HG03457 (cell line): ENCODE measurements around the gene L3MBTL3.
"Not testable (repeated sequence)": the region's sequence is repeated elsewhere in the genome, so short reads cannot be mapped to it uniquely, and the experiment has no call there.

Source experiments
- ATAC-seq: cut with Tn5 transposase; IDR thresholded peaks from one replicate; pipeline ENCODE4 v1.9.1; 2021; ENCODE audit warnings: moderate number of reproducible peaks; ENCODE audit not compliant: unreplicated experiment

L3MBTL3 gene

DNA sequence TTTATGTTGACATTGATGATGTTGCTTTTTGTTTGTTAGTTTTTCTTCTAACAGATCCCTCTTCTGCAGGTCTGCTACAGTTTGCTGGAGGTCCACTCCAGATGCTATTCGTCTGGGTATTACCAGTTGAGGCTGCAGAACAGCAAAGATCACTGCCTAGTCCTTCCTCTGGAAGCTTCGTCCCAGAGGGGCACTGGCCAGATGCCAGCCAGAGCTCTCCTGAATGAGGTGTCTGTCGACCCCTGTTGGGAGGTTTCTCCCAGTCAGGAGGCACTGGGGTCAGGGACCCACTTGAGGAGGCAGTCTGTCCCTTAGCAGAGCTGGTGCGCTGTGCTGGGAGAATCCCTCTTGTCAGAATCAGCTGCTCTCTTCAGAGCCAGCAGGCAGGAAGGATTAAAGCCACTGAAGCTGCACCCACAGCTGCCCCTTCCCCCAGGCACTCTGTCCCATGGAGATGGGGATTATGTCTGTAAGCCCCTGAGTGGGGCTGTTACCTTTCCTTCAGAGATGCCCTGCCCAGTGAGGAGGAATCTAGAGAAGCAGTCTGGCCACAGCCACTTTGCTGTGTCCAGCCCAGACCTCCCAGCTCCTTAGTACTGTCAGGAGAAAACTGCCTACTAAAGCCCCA, 155.1 kb downstream of the L3MBTL3 start:
- ATAC-seq = not testable (repeated sequence)

DNA sequence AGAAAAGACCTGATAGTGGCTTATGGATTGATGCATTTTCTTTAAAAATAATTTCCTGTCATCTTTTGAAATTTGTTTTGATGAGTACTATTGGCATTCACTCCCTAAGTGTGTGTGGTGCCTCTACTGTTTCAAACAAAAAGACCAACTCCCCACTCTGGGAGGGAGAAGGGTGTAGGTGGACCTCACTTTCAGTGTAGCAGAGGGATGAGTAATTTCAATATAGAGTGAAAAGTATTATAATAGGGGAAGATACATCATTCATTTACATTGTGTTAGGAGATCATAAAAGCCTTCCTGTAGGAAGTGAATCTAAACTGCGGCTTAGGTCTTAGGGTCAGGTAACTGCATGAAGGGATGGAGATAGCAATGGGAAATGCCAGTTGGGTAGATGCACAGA, 158.0 kb downstream of the L3MBTL3 start:
- no peak for ATAC-seq

DNA sequence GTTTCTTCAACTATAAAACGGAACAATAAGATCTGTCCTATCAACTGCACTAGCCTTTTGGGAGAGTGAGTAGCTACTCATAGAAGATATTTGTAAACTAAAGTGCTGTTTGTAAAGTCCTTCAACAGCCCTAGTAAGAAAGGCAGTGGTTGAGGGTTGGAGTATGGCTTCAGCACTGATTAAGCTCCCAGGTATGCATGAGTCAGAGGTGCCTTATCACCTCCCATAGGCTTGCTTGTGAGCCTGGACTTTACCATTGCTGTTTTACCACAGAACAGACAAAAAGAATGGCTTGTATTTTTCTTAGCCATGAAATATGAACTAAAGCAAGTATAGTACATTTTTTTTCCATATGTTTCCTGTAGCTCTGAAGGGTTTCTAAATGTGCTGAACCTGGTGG, 160.3 kb downstream of the L3MBTL3 start:
- no peak for ATAC-seq

DNA sequence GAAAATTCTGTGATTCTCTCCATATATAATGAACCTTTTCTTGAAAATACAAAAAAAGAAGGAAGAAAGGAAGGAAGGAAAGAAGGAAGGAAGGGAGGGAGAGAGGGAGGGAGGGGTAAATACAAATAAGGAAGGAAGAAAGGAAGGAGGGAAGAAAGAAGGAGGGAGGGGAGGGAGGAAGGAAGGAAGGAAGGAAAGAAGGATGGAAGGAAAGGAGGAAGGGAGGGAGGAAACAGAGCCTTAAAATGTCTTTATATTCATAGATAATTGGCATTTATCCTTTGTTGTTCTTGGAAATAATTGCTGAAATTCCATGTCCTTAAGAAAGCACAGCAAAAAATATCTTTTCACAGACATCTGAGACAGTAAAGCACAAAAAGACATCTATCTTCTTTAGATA, 164.1 kb downstream of the L3MBTL3 start:
- no peak for ATAC-seq

DNA sequence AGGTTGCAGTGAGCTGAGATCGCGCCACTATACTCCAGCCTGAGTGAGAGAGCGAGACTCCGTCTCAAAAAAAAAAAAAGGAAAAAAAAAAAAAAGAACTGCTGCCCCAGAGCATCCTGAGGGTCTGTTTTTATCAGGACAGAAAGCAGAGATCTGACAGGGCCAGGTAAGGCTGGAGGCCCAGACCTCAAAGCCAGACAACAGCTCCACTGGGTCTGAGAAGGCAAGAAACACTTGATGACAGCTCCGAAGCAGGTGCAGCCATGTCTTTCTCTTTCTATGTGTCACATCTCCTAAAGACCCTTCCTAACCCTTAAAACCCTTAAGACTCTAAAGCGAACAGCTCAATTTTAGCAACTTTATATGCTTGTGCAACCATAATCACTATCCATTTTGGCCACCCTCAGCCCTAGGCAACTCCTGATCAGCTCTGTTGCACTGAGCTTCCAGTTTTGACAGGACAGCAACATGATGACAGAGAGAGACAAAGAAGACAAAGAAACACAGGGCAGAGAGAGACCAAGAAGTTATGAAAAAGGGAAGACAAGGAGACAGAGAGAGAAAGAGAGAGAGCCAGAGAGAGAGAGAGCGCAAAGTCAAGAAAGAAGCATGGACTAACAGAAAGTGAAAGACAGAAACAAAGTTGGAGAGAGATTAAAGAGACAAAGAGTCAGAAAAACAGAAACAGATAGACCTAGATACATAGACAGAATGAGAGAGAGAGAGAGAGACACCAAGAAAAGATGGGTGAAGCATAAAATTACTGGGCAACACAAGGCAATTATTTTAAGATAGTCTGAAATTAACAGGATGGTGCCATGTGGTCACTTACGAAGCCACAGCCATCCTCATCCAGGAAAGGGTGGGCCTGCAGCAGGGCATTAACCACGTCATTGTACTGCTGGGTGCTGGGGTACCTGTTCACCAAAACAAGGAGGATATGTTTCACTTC, 165.2 kb downstream of the L3MBTL3 start:
- ATAC-seq = no peak

DNA sequence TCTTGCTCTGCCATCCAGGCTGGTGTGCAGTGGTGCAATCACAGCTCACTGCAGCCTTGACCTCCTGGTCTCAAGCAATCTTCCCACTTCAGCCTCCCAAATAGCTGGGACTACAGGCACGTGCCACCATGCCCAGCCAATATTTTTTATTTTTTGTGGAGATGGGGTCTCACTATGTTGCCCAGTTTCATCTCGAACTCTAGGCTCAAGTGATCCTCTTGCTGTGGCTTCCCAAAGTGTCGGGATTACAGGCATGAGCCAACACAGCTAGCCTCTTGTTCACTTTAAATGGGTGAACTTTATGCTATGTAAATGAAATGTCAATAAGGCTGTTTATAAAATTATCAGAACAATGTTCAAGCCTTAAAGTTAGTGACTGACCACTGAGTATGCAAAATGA, 167.3 kb downstream of the L3MBTL3 start:
- no peak for ATAC-seq

DNA sequence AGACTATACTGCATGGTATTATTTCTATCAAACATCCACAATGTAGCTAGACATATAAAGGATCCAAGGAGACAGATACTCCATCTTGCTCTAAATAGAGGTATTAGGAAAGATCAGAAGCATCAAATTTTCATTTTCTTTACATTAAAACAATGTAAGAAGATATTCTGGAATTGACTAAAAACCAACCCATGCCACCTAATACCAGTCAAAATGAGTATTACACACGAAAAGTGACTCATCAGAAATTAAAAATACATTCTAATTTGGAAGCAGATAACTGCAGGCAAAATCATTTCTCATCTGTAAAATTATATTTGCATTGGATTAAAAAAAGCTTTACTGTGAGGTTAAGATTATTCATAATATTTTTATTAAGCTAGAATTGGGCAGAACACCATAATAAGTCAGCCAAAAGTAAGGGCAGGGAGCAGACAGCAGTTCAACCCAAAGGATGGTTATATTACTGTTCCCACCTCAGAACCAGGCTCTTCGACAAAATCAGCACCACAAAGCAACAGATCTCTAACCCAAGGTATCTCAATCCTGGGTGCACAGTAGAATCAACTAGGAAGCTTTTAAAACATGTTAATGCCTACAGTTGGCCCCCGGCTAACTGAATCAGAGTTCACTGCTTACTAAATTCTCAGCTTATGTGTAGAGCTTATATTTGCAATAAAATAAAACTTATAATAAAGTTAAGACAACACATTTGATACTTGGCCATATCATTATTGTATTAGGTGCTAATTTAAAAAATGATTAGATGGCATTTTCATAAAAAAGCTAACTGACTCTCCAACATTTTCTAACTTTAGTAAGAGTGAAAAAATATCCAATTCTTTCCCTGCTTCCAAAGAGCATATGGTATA, 169.2 kb downstream of the L3MBTL3 start:
- ATAC-seq = no peak

DNA sequence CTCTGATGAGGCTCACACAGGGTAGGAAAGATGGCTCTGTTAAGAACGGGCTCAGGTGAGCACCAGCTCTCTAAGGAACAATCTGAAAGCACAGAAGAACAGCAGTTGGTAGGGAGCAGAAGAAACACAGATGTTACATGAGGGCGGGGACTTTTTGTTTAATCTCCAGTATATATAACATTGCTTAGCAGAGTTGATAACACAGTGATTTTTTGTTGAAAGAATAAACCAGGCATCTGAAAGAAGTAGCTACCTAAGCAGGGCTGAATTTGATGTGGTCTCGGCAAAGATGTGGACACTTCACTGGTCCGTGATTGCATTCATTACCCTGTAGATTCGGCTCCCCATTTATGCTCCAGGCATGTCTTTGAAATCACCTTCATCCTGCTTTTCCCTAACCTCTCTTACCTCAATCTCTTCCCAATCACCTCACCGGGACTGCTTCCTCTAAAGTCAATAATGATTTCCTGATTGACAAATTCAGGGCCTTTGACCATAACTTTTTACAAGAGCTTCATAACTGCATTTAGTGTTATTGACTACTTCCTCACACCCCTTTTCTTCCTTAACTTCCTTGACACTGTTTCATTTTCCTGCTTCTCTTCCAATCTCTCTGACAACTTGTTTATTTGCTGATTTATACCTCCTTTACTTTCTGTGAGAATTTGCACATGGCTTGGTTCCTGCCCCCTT, 170.0 kb downstream of the L3MBTL3 start:
- ATAC-seq = no peak

DNA sequence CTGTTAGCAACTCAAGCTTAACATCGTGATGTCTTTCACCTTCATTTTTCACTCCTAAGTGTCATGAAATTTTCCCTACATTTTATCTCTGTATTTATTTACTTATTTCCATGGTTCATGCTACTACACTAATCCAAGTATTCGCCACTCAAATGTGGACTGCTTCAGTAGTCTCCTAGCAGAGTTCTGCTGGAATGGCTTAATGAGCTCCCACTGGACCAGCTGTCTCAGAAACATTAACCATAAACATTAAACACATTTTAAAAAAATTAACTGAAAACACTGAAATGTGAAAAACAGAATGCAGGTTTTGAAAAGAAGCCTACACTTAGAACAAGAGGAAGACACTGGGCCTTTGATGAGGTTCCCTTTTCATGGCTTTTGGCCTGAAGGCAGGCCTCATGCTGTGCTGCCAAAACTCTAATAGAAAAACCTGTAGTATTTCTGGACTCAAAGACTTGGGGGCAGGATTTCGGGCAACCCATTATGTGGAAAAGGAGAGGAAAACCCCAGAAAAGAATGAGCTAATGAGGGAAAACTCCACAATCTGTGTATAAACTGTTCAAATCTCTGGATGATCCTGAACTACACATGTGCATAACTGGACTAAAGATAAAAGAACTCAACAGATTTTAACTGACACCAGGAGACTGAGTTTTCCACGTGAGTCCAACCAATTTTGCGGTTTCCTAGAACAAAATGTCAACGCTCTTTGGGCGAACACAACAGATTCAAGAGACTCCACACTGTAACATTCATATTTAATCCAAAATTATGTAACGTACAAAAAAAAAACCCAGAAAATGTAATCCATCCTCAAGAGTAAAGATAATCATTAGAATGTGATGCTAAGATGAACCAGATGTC, 171.4 kb downstream of the L3MBTL3 start:
- no peak for ATAC-seq
